Epidermal melanocyte (primary cell): ENCODE measurements around the gene PDIA5.

Experiments
- DNase-seq: peaks from one replicate; pipeline ENCODE4 v3.0.0; 2011; ENCODE audit warnings: low spot score; ENCODE audit not compliant: insufficient read length

Gene PDIA5

GRCh38 chr3:123039178-123039577, 27.6 kb upstream of the PDIA5 start:
- DNase-seq, result no peak

DNA sequence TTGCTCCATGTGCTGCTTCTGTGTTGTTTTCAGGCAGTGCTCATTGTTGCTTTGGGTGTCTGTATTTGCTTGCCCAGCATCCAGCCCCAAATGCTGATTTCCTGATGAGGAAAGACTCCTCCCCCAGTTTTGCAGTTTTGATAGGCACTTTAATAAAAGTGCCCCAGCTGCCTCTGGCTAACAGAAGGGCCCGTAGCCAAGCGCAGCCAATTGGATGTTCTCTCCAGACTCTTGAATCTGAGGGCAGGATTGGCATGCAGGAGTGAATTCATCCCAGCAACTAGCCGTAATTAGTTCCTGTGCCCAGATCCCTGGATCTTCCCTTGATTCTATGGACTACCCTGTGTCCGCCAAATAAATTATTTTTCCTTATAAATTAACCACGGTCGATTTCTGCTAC, 24.4 kb upstream of the PDIA5 start:
- no peak for DNase-seq

- no peak for DNase-seq
Observed at GRCh38 chr3:123044981-123045763, 21.7 kb upstream of the PDIA5 start.

DNA sequence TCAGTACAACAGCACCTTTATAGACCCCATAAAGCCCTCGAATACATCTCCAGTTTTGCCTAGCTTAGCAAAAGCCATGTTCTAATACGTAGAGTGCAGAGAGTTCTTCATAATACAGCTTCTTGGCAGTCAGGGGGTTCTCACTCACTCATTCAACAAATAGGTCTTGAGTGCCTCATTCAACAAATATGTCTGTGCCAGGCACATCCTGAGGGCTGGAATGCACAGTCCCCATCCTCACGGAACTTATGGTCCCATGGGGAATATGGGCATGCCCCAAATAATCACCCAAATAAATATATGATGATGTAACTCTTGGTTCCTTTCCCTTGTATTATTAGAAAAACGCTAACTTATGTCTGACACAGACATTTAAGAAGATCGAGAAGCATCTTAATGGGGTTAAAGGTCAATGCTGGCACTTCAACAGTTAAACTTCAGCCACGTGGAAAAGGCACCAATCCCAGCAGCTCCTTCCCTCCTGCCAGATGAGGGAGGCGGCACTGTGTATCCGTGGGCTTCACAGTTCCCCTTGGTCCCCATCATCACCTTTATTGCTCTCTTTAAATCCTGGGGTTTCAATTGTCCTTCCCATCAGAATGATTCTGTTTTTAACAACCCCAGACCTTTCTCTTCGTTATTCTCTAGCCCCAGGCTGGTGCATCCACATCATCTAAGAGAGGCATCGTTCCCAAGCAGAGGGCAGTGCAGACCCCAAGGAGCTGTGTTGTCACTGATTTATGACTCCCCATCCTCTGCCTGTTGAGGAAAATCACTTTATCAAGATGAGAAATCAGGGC, 20.4 kb upstream of the PDIA5 start:
- no peak for DNase-seq

DNA sequence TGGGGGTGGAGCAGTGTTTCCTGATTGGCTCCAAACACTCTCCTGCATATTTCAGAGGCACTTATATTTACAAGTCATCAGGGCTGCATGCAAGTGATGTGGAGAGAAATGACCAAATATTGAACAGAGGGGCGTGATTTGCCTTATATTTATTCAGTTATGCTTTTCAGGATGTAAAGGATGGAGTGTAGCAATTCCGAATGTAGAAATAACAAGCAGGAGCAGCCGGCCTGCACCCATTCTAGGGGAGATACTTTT, 19.8 kb upstream of the PDIA5 start:
- no peak for DNase-seq

GRCh38 chr3:123048480-123049237, 18.2 kb upstream of the PDIA5 start:
- DNase-seq, result no peak

- DNase-seq, result no peak
Observed at GRCh38 chr3:123050666-123051065, 16.2 kb upstream of the PDIA5 start.

DNA sequence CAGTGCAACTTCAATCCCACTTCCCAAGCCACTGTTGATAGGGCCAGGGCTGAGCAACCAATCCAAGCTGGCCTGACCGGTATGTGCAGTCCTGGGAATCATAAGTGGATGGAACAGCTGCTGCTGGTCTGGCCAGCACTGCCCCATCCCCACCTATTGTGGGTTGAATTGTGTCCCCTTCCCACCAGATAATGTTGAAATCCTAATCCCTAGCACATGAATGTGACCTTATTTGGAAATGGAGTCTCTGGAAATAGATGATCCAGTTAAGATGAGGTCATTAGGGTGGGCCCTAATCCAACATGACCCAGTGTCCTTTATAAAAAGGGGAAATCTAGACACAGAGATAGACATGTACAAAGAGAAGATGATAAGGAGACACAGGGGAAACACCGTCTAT, 13.7 kb upstream of the PDIA5 start:
- DNase-seq, result no peak

GRCh38 chr3:123054109-123054778, 12.6 kb upstream of the PDIA5 start:
- no peak for DNase-seq

DNA sequence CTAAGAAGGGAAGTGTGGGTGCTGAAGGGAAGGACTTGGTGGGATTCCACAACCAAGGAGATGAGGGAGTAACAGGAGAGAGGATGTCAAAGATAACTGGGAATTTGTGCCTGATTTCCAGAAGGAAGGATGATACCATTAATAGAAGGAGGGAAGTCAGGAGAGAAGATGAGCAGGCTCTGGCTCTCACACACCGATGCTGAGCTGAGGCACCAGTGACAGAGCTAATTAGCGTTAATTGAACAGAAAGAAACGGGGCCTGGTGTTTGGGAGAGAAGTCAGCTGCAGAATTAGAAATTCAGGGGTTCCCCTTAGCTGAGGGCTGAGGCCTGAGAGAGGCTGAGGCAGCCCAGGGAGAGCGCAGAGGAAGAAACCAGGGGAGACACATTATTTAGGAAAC, 11.9 kb upstream of the PDIA5 start:
- DNase-seq, result no peak

- DNase-seq, result no peak
Observed at GRCh38 chr3:123055352-123055751, 11.5 kb upstream of the PDIA5 start.

GRCh38 chr3:123058505-123058904, 8.3 kb upstream of the PDIA5 start:
- no peak for DNase-seq

DNA sequence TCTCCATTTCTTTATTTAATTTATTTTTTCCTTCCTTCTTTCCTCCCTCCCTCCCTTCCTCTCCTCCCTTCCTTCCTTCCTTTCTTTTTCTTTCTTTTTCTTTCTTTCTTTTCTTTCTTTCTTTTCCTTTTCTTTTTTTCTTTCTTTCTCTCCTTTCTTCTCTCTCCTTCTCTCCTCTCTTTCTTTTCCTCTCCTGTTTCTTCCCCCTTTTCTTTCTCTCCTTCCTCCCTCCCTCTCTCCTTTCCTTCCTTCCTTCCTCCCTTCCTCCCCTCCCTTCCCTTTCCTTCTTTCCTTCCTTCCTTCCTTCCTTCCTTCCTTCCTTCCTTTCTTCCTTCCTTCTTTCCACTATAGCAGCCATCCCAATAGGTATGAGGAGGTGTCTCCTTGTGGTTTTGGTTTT, 6.8 kb upstream of the PDIA5 start:
- DNase-seq, result no peak

- no peak for DNase-seq
Observed at GRCh38 chr3:123061856-123062255, 5.0 kb upstream of the PDIA5 start.

GRCh38 chr3:123063034-123063433, 3.8 kb upstream of the PDIA5 start:
- DNase-seq, result no peak

DNA sequence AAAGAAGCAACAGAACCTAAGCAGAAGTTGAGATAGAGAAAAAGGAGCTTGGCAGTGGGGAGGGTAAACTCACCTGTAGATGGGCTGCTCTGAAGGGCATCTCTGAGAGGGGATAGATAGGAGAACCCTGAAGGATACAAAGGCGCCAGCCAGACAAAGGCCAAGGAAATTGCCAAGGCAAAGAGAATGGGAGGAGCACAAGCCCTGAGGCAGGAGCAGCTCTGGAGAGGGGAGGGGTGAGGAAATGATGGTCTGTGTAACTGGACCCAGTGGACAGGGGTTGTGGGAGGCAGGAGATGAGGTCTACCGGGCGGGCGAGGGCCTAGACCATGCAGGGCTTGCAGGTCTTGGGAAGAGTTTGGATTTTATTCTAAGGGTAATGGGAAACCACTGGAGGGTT, 2.3 kb upstream of the PDIA5 start:
- DNase-seq, result no peak

DNA sequence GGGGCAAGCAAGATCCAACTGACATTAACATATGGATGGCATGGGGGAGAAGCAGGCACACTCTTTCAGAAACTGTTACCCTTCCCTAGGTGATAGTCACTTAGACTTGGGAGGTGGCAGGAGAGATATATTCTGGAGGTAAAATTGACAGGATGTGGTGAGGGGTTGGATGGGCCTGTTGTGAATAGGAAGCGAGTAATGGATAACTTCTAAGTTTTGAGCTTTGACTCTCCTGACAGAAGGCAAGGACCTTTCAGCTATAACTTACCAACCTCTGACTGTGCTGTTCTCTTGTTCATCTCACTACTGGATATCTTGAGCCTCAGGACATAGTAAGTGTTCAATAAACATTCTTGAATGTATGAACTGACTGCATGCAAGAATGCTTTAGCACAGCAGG, 1.9 kb upstream of the PDIA5 start:
- DNase-seq, result no peak

DNA sequence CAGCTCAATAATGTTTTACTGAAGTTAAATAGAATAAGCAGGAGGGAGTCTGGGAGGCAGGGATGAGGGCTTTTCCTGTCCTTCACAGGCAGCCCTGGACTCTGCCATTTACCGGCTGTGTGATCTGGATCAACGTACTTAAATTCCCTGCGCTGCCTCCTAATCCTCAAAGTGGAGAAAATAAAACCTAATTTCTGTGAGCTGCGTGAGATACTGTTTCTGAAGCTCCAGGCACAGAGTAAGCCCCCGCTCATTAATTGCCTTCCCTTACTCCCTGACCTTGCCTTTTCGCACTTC, 278 bp upstream of the PDIA5 start:
- no peak for DNase-seq

GRCh38 chr3:123067689-123068600, 1.1 kb downstream of the PDIA5 start:
- no peak for DNase-seq

DNA sequence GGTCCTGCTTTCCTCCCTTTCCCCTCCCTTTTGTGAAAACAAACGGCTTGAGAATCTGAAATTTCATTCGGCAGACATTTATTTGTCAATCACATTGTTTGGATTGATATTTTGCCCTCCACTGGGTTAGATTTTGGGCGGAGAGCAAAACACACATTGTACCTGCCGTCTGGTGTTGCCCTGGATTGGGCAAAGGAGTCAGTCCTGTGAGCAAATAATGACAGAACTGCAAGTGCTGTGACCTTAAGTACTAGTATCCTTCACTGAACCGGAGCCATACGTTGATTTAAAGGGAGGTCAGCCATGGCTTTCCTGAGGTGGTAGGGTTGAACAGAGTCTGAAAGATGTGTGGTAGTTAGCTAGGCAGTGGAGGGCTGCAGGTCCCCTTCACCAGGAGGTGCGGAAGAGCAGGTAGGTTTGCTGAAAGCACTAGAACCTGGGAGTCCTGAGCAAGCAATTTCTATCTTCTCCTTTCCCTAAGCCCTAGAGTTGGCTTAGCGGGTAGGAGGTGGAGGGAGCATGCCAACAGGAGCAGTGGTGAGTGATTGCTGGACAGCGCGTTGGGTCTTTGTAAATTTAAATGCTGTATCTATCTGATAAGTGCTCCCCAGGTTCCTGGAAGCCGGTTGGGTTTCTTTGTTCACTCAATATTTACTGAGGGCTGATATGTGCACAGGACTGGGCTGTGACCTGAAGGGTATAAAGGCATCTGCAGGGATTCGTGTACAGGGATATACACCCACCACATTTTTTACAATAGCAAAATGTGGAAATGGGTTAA, 2.0 kb downstream of the PDIA5 start:
- DNase-seq, result no peak
